Testis (tissue), 3 donors: ENCODE data around the gene AUH. TPM values are rescaled to one million over a fixed set of nuclear protein-coding genes. Genes with fewer than 3 reads are reported as not detected.

Experiments used
- DNase-seq: peaks from one replicate; pipeline ENCODE4 v3.0.0-alpha.2; 2019
- H3K27ac ChIP-seq, 2 donors: fragments of 200-600 bp; sonication (generic); one replicate each; pipeline ENCODE4 v1.5.1; 2019
- H3K27me3 ChIP-seq: fragments of 200-600 bp; sonication (generic); one replicate; pipeline ENCODE4 v1.5.1; 2019
- H3K36me3 ChIP-seq: fragments of 200-600 bp; sonication (generic); one replicate; pipeline ENCODE4 v1.5.1; 2017; ENCODE audit warnings: low read depth; ENCODE audit errors: missing control alignments
- H3K4me1 ChIP-seq: fragments of 200-600 bp; sonication (generic); one replicate; pipeline ENCODE4 v1.5.1; 2019
- H3K4me3 ChIP-seq, 2 donors: fragments of 200-600 bp; sonication (generic); one replicate each; pipeline ENCODE4 v1.5.1; 2017 to 2019
- H3K9me3 ChIP-seq: fragments of 200-600 bp; sonication (generic); one replicate; pipeline ENCODE4 v1.5.1; 2017
- CTCF ChIP-seq, 3 experiments: fragments of 450-650 bp in 2 of 3; fragments of 200-600 bp in 1 of 3; sonication (generic) in 1 of 3; IDR thresholded peaks; one replicate each; pipeline ENCODE4 v1.5.1; 2016 to 2019; ENCODE audit warnings: antibody characterized with exemption in 3 of 3, mild to moderate bottlenecking in 2 of 3, moderate library complexity in 1 of 3
- POLR2A ChIP-seq: fragments of 450-650 bp; IDR thresholded peaks from one replicate; pipeline ENCODE4 v1.6.1; 2017; ENCODE audit warnings: antibody characterized with exemption, mild to moderate bottlenecking, moderate library complexity
- WGBS, 2 donors: methylation state at CpG; one replicate each; pipeline ENCODE4 v1.1.5; 2018; 5-methylcytosine and 5-hydroxymethylcytosine counted together
- intact Hi-C: fragments of 100-400 bp; cut with DNase I; formaldehyde crosslinking; loops from one replicate; pipeline ENCODE4 v1.15.1; 2023; ENCODE audit warnings: low total_unique reads
- polyA plus RNA-seq: library from polyadenylated mRNA; stranded (reverse); fragments of 350-450 nt; fragmentation: Illumina TruSeq; extraction: RNeasy Lipid Tissue Mini Kit (QIAGEN cat#74804); gene quantifications from one replicate; pipeline ENCODE4 v1.2.3, GENCODE V29; 2014; ENCODE audit warnings: low read depth, low replicate concordance; ENCODE audit not compliant: insufficient read depth
- total RNA-seq, 2 donors: library from RNA; depleted of rRNA; stranded (reverse); fragments of >200 nt; gene quantifications; one replicate each; pipeline ENCODE4 v1.2.3, GENCODE V29; 2016

The AUH gene
- total and polyA plus RNA-seq, 3 donors from 2014 or later, result 9.1 to 33.9 (median 31.7) TPM

- intact Hi-C loops, result no loop called here
- WGBS, 2 donors, result 88% methylated on average over 12 of the region's 12 CpGs
- H3K4me1 ChIP-seq, result no peaks in the 10 kb centered on the region
- no peak for DNase-seq
- no peaks in the 10 kb centered on the region for H3K27me3 ChIP-seq
- no peaks in the 10 kb centered on the region for H3K36me3 ChIP-seq
- no peaks in the 10 kb centered on the region for H3K9me3 ChIP-seq
- H3K4me3 ChIP-seq, result no peak overlapping the region
- TF ChIP-seq POLR2A (no peak), CTCF (IDR thresholded peaks at IDR 0.05) (no peak)
- H3K27ac ChIP-seq, result no peak overlapping the region
Measured at GRCh38 chr9:91407580-91408318, 46.0 kb upstream of the AUH start.

GRCh38 chr9:91405343-91406077 is 43.8 kb upstream of the AUH start:
- intact Hi-C loops, result no loop called here
- no peaks in the 10 kb centered on the region for H3K27me3 ChIP-seq
- 62 to 66% methylated on average over 16 to 25 of the region's 25 CpGs for WGBS, 2 donors
- no peak overlapping the region for H3K27ac ChIP-seq
- H3K4me3 ChIP-seq, result peak overlapping the region in 1 of 2 donors; percentile 40
- no peaks in the 10 kb centered on the region for H3K4me1 ChIP-seq
- no peak for TF ChIP-seq POLR2A
- TF ChIP-seq CTCF (IDR thresholded peaks at IDR 0.05), result no peak
- peak; percentile 32 for DNase-seq
- no peaks in the 10 kb centered on the region for H3K36me3 ChIP-seq
- H3K9me3 ChIP-seq, result no peaks in the 10 kb centered on the region

GRCh38 chr9:91403665-91404543 is 42.2 kb upstream of the AUH start:
- Histone ChIP-seq H3K27me3 (no peaks in the 10 kb centered on the region), H3K27ac (no peak overlapping the region), H3K4me3 (no peak overlapping the region), H3K4me1 (no peaks in the 10 kb centered on the region), H3K36me3 (no peaks in the 10 kb centered on the region), H3K9me3 (no peaks in the 10 kb centered on the region)
- intact Hi-C loops, result no loop called here
- DNase-seq, result no peak
- 95% methylated on average over 14 of the region's 14 CpGs for WGBS, 2 donors
- TF ChIP-seq CTCF (IDR thresholded peaks at IDR 0.05), result no peak
- no peak for TF ChIP-seq POLR2A

GRCh38 chr9:91398926-91399325 is 37.2 kb upstream of the AUH start:
- no peaks in the 10 kb centered on the region for H3K9me3 ChIP-seq
- H3K27ac ChIP-seq, result no peak overlapping the region
- no peak for DNase-seq
- TF ChIP-seq POLR2A (no peak), CTCF (IDR thresholded peaks at IDR 0.05) (no peak)
- 91 to 96% methylated on average over 3 of the region's 3 CpGs for WGBS, 2 donors
- intact Hi-C loops, result no loop called here
- H3K36me3 ChIP-seq, result no peaks in the 10 kb centered on the region
- no peaks in the 10 kb centered on the region for H3K4me1 ChIP-seq
- no peak overlapping the region for H3K4me3 ChIP-seq
- H3K27me3 ChIP-seq, result no peaks in the 10 kb centered on the region
